Hematopoietic multipotent progenitor cell (in vitro differentiated cells): ENCODE measurements around the gene CFTR. TPM values are rescaled to one million over a fixed set of nuclear protein-coding genes. Genes with fewer than 3 reads are reported as not detected.

Experiments used
- DNase-seq, 3 donors: peaks; one replicate each; pipeline ENCODE4 v3.0.0-alpha.2; 2011 to 2015; ENCODE audit warnings: low read depth in 2 of 3, low spot score in 2 of 3
- total RNA-seq: library from RNA; depleted of rRNA; stranded (reverse); fragments of >200 nt; gene quantifications from one replicate; pipeline ENCODE4 v1.2.3, GENCODE V29; 2012

The CFTR gene
- total RNA-seq, 1 donor, result not detected

DNA sequence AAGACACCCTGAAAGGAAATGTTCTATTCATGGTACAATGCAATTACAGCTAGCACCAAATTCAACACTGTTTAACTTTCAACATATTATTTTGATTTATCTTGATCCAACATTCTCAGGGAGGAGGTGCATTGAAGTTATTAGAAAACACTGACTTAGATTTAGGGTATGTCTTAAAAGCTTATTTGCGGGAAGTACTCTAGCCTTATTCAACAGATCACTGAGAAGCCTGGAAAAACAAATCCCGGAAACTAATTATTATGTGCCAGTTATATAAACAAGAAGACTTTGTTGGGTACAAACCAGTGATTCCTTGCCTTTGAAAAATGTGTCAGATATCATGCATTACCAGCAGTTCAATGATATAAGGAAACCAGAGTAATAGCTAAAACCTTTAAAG, 160.1 kb downstream of the CFTR start:
- no peak for DNase-seq

DNA sequence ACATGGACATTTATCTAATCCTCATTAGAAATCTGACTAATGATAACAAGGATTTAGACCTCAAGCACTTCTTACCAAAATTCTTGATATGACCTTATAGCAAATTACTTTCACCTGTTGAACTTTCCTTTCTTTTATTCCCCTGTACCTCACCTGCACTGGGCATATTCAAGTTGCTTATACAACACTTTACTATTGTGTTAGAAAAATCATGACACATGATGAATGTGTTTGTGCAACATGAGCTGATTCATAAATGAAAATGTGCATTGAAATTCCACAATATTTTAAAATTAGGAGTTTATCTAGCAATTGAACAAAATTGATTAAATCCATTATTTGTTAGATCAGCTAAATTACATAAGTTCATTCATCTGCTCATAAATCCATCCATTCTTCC, 160.6 kb downstream of the CFTR start:
- DNase-seq, result no peak

DNA sequence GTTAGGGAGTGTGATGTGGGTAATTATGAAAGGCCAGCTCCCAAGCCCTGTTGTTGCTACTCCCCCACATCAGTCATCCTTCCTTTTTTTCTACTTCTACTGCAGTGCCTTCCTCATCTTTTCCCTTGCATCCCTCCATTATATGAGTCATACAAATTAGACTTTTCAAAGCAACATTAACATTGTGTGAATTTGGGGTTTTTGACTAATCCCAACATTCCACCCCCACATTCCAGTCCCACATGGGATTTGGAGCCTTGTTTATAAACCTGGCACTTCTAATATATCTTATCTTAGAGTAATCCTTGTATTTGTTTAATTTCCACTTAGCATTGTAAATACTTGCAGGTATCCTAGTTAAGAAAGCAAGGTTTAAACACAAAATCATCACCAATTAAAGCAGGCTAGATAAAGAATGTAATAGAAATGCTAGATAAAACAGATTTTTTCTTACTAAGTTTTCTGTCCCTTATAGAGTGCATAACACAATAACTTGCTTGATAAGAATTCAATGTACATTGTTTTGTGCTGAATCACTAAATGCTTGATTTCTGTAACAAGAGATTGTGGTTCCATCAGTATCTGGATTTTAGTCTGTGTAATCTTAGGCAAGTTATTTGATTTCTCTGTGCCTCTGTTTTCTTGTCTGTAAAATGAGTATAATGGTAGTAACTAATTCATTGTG, 165.8 kb downstream of the CFTR start:
- no peak for DNase-seq

DNA sequence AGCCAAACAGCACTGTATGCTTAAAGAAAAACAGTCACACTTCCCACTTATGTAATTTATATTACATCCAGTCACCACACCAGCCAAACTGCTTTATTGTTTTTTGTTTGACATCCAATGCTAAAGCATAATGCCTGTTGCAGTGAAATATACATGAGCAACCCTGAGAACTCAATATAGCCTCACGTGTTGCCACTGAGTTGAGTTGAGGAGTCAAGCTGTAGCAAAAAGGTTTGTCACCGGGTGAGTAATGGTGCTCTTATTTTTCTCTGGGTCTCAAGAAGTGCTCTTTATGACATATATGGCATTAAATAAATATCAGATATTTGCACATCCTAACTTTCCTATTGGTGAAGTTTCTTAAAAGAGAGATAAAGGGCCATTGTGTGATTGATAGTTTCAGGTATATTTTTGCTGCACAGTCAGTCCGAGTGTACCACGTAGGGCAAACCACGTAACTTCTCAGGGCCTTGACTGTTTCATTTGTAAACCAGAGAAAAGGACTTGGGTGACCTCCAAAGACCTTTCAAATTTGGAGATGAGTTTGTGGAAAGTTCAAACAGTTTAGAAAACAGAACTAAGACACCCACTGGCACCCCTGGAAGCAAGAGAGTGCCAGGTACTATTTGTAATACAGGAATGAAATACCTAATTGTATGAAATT, 168.5 kb downstream of the CFTR start:
- no peak for DNase-seq

DNA sequence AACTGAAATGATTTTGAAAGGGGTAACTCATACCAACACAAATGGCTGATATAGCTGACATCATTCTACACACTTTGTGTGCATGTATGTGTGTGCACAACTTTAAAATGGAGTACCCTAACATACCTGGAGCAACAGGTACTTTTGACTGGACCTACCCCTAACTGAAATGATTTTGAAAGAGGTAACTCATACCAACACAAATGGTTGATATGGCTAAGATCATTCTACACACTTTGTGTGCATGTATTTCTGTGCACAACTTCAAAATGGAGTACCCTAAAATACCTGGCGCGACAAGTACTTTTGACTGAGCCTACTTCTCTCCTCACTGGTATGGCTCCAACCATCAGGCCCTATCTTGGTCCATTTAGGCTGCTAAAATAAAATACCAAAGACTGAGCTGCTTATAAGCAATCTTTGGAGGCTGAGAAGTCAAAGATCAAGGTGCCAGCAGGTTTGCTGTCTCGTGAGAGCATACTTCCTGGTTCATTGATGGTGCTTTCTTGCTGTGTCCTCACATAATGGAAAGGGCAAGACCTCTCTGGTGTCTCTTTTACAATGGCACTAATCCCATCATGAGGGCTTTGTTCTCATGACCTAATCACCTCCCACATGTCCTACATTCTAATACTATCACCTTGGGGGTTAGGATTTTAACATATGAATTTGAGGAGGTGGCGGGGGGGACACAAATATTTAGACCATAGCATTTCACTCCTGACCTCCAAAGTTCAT, 173.3 kb downstream of the CFTR start:
- DNase-seq, result no peak

DNA sequence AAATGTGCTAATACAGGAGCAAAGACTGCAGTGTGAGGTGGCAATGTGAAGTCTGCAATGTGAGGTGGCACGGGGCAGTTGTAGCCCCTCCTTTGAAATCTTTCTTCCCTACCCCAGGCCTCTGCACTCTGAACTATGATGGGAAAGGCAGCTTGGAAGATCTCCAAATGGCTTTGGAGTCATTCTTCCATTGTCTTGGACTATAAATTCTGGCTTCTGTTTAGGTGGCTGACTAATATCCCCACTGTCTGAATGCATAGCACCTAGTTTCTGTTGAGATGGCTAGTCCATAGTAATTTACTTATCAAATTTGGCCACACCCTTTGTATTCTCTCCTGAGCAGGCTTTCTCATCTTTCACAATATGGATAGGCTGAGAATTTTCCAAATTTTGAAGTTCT, 175.0 kb downstream of the CFTR start:
- no peak for DNase-seq

DNA sequence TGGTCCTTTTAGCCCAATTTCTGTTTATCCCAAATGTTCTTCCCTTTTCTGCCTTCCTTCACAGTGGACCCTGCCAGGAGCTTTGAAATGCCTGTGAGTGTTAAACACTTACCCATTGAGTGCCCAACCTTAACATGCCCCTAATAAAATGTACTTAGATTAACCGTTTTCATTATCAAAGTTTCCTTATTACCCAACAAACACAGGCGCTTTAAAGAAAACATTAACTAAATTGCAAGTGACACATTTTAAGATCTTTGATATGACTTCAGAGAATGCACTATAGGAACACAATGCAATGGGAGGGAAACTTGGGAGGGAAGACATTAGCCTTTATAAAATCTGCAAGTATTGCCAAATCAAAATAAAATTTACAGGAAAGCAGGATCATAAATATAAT, 177.0 kb downstream of the CFTR start:
- DNase-seq, result no peak

DNA sequence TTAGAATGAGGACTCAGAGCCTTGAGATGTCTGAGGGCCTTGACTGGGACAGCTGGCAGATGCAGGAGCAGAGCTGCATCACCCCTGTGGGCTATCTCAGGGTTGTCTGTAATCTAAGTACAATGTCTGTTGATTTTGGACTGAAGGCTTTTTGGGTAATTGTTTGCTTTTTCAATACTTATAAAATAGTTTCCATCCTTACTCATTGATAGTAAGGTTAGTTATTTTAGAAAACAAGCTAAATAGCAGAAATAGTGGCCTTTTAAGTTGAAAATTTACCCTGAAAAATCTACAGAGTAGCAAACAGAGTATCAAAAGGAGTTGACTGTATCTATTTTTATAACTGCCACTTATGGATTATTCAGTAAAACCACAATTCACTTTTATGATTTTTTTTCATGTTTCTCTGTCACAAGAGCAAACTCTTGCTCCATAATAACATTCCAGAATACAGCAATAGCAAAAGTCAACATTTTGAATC, 179.7 kb downstream of the CFTR start:
- DNase-seq, result no peak

DNA sequence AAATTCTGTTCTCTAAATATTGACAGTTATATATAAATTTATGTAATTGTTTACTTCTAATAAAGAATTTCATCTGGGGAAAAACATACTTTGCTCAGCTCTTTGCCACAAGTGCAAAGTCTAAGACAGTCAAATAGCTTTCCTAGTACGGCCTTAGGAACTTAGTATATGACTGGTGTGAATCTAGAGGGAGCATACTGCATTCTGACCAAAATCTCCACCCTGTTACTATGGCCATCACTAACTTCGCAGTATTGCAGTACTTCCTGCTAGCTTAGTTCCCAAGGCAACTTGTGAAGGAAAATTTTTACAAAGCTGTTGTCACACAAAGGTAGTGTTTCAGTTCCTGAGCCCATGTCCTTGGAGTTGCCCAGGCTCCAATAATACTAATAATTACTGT, 181.5 kb downstream of the CFTR start:
- DNase-seq, result no peak

DNA sequence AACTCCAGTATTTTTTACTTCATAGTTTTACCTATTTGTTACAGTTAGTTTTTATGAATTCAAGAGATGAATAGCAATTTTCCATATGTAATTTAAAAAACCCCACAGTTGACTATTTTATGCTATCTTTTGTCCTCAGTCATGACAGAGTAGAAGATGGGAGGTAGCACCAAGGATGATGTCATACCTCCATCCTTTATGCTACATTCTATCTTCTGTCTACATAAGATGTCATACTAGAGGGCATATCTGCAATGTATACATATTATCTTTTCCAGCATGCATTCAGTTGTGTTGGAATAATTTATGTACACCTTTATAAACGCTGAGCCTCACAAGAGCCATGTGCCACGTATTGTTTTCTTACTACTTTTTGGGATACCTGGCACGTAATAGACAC, 184.2 kb downstream of the CFTR start:
- DNase-seq, result no peak

DNA sequence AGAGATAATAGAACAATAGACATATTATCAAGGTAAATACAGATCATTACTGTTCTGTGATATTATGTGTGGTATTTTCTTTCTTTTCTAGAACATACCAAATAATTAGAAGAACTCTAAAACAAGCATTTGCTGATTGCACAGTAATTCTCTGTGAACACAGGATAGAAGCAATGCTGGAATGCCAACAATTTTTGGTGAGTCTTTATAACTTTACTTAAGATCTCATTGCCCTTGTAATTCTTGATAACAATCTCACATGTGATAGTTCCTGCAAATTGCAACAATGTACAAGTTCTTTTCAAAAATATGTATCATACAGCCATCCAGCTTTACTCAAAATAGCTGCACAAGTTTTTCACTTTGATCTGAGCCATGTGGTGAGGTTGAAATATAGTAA, 185.5 kb downstream of the CFTR start:
- DNase-seq, result no peak

DNA sequence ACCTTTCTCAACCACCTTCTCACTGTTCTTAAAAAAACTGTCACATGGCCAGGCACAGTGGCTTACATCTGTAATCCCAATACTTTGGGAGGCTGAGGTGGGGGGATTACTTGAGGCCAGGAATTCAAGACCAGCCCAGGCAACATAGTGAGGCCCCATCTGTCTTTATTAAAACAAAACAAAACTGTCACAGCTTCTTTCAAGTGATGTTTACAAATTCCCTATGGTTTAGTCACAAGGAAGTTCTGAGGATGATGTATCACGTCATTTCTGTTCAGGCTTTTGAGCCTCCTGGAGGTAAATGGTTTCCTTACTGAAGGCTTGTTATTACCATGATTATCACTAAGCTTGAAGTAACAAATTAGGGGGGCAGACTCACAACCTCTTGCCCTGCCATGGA, 186.2 kb downstream of the CFTR start:
- no peak for DNase-seq

DNA sequence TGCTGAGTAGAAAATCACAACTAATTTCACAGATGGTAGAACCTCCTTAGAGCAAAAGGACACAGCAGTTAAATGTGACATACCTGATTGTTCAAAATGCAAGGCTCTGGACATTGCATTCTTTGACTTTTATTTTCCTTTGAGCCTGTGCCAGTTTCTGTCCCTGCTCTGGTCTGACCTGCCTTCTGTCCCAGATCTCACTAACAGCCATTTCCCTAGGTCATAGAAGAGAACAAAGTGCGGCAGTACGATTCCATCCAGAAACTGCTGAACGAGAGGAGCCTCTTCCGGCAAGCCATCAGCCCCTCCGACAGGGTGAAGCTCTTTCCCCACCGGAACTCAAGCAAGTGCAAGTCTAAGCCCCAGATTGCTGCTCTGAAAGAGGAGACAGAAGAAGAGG, 186.9 kb downstream of the CFTR start:
- no peak for DNase-seq

DNA sequence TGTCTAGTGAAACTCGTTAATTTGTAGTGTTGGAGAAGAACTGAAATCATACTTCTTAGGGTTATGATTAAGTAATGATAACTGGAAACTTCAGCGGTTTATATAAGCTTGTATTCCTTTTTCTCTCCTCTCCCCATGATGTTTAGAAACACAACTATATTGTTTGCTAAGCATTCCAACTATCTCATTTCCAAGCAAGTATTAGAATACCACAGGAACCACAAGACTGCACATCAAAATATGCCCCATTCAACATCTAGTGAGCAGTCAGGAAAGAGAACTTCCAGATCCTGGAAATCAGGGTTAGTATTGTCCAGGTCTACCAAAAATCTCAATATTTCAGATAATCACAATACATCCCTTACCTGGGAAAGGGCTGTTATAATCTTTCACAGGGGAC, 187.6 kb downstream of the CFTR start:
- DNase-seq, result no peak

DNA sequence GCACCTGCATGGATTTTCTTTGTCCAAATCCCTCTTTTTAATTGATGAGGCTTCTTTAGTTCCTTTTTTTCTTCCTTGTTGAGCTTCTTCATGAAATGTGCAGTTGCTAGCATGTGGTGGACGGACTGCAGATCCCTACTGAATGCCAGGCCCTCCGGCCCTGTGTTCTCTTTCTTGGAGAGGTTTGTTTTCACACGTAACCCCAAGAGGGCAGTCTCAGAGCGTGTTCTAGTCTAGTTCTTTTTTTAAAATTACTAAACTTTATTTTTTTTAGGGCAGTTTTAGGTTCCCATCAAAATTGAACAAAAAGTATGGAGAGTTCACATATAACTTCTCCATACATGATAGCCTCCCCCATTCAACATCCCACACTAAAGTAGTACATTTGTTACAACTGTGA, 190.0 kb downstream of the CFTR start:
- DNase-seq, result no peak

DNA sequence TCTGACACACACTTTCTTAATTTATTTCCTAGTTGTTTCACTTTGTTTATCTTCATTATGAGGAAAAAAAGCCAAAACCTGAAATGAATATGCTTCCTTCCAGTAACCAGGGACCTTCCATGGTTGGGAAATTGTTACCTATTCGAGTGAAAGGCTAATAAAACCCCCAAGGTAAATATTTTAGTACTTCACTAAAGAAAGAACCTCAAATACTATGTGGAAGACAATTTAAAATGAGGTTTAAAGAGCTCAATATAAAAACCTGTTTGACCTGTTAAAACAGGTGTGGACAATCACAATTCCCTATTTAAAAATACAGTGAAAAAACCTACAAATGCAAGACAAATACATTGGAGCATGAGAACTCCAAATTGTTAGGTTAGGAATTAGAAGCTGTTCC, 192.6 kb downstream of the CFTR start:
- DNase-seq, result no peak

DNA sequence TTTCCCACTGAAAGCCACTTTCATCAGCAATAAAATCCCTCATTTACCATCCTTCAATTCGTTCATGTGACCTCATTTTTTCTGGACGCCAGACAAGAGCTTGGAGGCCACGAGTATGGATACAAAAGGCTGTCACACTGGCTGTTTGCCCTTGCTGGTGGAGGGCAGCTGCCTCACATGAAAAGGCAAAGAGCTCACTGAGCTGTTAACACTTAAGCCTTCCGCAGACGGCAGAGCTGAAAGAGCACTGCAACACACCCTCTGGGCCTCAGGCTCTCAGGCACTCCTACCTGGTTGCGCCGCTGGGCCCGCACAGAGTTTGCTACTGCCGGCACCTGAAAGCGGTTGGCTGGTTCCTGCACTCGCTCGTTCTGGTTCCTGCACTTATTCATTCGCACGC, 193.5 kb downstream of the CFTR start:
- DNase-seq, result no peak

DNA sequence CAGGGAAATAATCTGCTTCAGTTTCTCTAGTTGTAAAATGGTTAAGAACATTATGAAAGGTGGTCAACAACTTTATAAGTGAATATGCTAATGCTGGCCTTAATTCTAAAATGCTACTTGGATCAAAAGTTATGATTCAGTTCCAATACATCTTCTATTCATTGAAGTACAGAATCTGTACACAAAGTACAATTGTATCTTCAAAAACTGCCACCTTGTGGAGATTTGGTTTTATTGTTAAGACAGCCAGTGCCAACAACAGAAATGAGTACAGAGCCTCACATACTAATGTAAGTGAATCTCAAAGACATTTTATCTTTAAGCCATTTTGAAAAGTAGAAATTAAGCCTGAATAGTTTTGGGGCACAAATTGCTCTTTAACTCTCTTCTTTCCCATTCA, 194.0 kb downstream of the CFTR start:
- DNase-seq, result peak in 1 of 3 donors; percentile 21

DNA sequence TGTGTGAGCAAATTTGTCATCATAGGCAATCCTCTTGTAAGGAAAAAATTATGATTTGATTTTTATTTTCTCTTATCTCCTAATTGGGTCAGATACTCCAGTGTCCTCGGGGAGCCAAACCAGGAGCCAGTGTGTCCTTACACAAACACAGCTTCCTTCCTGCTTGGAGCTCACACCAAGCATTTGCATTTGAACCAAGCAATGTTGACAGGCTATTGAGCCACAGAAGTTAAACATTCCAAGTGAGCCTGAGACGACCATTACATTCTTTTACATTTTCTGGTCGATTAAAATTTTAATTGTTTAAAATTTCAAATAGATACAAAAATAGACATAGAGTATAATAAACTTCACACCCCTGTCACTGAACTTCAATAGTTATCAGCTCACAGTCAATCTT, 194.8 kb downstream of the CFTR start:
- no peak for DNase-seq

DNA sequence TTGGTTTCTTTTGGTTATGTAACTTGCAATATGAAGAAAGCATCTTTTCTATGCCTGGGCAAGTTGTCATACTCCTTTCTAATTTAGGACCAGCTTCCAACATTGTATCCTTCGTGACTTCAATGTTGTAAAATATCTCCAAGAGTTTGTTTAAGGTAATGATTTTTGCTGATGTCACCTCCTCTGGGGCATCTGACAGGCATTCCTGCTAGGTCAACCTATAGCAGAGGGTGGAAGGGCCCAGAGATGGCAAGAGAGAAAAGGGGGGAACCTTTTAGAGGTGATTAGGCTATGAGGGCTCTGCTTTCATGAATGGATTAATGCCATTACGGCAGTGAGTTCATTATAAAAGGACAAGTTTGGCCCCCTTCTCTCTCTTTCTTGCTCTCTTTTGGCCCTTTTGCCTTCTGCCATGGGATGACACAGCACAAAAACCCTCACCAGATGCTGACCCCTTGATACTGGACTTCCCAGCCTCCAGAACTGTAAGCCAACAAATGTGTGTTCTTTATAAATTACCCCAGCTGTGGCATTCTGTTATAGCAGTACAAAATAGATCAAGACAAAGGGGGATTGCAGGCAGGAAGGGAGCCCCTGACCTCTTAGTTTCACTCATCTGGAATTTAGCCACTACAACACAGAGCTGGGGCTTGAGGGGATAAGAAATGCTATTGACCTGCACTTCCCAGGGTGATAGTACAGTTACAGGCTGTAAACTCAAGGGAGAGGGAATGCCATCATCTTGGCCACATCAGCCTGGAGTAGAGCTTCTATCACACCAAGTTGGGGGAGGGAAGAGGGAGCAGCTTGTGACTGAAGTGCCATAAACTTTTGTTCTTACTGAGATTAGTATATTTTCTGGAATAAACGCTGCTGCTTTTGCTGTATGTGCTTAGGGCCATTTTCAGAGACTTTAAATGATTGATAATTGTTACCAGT, 195.9 kb downstream of the CFTR start:
- DNase-seq, result no peak

DNA sequence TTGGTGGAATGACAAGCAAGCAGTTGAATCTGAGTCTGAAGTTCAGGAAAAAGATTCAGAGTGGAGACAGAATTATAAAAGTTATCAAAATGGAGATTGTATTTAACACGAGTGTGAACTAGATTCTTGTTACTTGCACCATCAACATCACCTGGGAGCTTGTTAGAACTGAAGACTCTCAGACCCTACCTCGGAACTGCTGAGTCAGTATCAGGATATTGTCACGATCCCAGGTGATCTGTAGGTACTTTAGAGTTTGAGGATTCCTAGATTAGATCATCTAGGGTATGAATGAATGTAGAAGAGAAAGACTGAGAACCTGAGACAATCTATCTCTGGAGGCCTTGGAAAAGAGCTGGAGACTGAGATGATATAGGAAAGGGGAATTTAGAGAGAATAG, 199.3 kb downstream of the CFTR start:
- no peak for DNase-seq
